ENCODE data around the gene SCYGR6. TPM values are rescaled to one million over a fixed set of nuclear protein-coding genes. Genes with fewer than 3 reads are reported as not detected.

The SCYGR6 gene
- total RNA-seq, 1 experiment from 2014 or later = not detected

- Histone ChIP-seq H4K20me1 (ENCODE audit: insufficient read depth) (no peaks in the 10 kb centered on the region), H3K36me3 (ENCODE audit: control insufficient read depth in 1 of 2, insufficient read depth in 2 of 2, low read length in 2 of 2) (no peaks in the 10 kb centered on the region), H3K27me3 (ENCODE audit: insufficient read depth, low read length) (no peaks in the 10 kb centered on the region), H2AFZ (ENCODE audit: low read depth, low read length, poor library complexity, severe bottlenecking) (no peak overlapping the region), H3K4me2 (ENCODE audit: low read length) (no peak overlapping the region), H3K4me1 (ENCODE audit: control insufficient read depth in 1 of 2, insufficient read depth in 2 of 2, low read length in 2 of 2) (no peaks in the 10 kb centered on the region), H3K27ac (ENCODE audit: low read depth, low read length) (no peak overlapping the region), H3K4me3 (replicated peaks in 1 of 2; ENCODE audit: low read depth in 1 of 2, low read length in 2 of 2) (no peak overlapping the region), H3K9ac (ENCODE audit: low read length) (no peak overlapping the region), H3K79me2 (ENCODE audit: insufficient read depth, low read length) (no peaks in the 10 kb centered on the region), H3K9me3 (ENCODE audit: control insufficient read depth in 1 of 2, insufficient read depth in 1 of 2, low read depth in 1 of 2, low read length in 2 of 2) (no peaks in the 10 kb centered on the region), H3K9me2 (ENCODE audit: insufficient read depth) (no peaks in the 10 kb centered on the region)
- no peak for TF ChIP-seq ZFX (IDR thresholded peaks at IDR 0.05)
- no peak for TF ChIP-seq MAX (IDR thresholded peaks at IDR 0.05)
- TF ChIP-seq CBX3 (IDR thresholded peaks at IDR 0.05; ENCODE audit: low read depth) = no peak
- no peak for TF ChIP-seq ZNF274 (IDR thresholded peaks at IDR 0.05; ENCODE audit: low read depth, low read length)
- TF ChIP-seq SP1 (IDR thresholded peaks at IDR 0.05; ENCODE audit: low read depth) = no peak
- TF ChIP-seq ZBTB33 (IDR thresholded peaks at IDR 0.05; ENCODE audit: extremely low read depth, insufficient replicate concordance, low read length) = no peak
- TF ChIP-seq POLR2AphosphoS5 (IDR thresholded peaks at IDR 0.05; ENCODE audit: low read depth, low read length) = no peak
- no peak for TF ChIP-seq POLR2A (IDR thresholded peaks at IDR 0.05; ENCODE audit: borderline replicate concordance, extremely low read depth, insufficient read depth, insufficient read length)
- no peak for TF ChIP-seq EZH2 (IDR thresholded peaks at IDR 0.05)
- no peak for TF ChIP-seq ELF1 (IDR thresholded peaks at IDR 0.05; ENCODE audit: borderline replicate concordance, low read depth)
- TF ChIP-seq SIN3A (IDR thresholded peaks at IDR 0.05; ENCODE audit: low read depth) = no peak
- intact Hi-C loops (cut with micrococcal nuclease) = no loop called here
- BruUV-seq (replicated peaks) = no TSS peak
- ATAC-seq (no peak), DNase-seq (ENCODE audit: low read depth, low spot score) (no peak)
- CTCF ChIA-PET = no interaction called here
- POLR2A ChIA-PET = no interaction called here
- RAD21 ChIA-PET (ENCODE audit: low non-redundant PET in 1 of 2, low total read pairs in 2 of 2, uncharacterized antibody in 2 of 2, unreplicated experiment in 2 of 2) = no interaction called here
Measured at GRCh38 chr2:227703961-227704360, 20.6 kb downstream of the SCYGR6 start.

Measured in HCT116 (cell line).